Right forelimb (tissue), 1 donor: ENCODE results near the gene GLT1D1.
A peak's percentile ranks its signal among the peaks of the same experiment; 100 is the strongest.
"Not testable (repeated sequence)": the region's sequence is repeated elsewhere in the genome, so short reads cannot be mapped to it uniquely, and the experiment has no call there.

ENCODE experiments used
- DNase-seq: peaks from one replicate; pipeline ENCODE4 v3.0.0-alpha.2; 2018

The GLT1D1 gene

DNA sequence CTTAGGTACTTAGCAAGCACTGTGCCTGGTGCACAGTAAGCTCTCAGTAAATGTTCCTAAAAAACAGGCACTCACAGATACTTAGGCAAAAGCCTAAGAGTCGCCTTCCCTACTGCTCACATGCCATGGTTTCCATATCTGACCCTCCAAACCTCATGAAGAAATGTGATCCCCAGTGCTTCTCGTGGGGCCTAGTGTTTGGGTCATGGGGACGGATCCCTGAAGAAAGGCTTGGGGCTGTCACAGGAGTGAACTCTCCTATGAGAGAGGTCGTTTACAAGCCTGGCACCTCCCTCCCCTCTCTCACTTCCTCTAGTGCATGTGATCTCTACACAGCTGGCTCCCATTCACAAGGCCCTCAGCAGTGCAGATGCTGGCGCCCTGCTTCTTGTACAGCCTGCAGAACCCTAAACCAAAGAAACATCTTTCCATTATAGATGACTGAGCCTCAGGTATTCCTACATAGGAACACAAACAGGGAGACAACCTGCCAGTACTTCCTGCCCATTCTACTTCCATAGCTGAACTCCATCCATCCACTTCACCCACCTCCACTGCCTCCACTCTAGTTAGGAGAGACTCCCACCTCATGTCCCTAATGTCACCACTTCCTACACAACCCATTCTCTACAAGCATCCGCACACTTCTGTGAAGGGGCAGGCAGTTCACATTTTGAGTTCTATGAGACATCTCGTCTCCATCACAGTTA, 32.4 kb upstream of the GLT1D1 start:
- no peak for DNase-seq

DNA sequence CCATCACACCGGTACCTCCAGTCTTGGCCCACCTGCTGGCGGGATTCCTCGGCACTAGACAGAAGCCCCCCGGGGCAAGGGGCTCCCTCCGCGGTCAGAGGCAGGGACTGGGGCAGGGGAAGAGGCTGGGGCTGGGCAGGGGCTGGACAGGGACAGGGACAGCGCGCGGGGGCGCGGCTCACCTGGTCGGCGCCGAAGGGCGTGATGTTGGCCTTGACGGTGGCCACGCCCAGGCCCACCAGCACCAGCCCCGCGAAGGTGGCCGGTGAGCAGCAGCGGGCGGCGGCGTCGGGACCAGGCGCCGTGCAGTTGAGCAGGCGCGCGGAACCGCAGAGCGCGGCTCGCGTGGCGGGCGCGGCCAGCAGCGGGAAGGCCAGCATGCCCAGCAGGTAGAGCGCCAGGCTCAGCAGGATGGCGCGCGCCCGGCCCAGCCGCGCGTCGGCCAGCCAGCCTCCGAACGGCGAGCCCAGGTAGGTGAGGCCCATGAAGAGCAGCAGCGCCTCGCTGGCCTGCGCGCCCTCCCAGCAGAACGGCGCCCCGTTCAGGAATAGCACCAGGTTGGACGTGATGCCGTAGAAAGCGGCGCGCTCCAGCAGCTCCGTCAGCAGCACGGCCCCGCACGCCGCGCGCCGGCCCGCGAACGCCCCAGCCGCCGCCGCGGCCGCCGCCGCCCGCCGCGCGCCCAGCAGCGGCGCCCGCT, 29.9 kb upstream of the GLT1D1 start:
- peak; percentile 56 for DNase-seq

DNA sequence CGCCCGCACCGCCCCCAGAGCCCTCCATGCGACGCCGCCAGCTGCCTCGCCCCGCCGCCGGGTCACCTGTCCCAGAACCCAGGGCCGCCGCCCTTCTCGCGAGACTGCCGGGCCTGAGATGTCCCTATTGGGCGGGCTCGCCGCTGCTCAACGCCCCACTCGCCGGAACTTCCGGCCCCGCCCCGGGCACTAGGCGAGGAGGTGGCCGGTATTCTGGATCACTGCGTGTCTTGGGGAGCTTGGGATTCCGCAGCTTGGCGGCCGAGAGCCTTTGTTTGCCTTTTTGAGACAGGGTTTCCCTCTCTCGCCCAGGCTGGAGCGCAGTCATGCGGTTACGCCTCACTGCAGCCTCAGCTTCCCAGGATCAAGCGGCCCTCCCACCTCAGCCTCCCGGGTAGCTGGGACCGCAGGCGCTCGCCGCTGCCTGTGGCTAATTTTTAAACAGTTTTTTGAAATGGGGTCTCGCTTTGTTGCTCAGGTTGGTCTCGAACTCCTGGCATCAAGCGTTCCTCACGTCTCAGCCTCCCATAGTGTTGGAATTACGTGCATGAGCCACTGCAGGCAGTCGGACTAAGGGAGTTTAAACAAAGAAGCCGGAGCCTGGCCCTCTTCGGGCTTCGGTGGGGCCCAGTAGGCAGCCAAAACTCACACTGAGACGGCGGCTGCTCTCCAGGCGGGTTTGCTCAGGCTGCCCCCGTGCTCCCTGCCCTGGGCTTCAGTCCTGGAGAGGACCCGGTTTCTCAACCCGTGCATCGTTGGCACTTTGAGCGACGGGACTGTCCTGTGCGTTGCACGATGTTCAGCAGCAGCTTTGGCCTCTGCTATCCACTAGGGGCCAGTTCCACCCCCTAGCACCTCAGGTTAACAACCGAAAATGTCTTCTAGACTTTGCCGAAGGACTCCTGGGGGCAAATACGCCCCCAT, 29.1 kb upstream of the GLT1D1 start, which contains the start of gene SLC15A4:
SLC15A4 (minus strand) TSS at position 43 of the 924 bp plus-strand sequence; CDS start at position 28, 15 bp downstream.
- DNase-seq: peak; percentile 95

- no peak for DNase-seq
These were observed 27.4 kb upstream of the GLT1D1 start for GRCh38 chr12:128825835-128826234.

DNA sequence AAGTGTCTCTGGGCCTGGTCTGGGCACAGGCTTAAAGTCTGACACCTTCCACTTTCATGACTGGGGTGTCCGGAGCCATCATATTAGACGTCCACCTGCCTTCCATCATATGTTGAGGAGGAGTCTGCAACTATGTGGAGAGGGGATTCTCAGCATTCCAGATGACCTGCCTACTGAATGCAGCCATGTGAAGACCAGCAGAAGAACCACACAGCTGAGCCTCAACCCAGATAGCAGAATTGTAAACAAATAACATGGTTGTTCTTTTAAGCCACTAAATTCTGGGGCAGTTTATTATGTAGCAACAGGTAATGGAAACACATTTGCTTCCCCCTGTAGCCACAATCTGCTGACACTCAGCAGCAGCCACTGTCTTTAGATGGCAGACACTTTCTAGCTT, 25.6 kb upstream of the GLT1D1 start:
- no peak for DNase-seq

- DNase-seq: no peak
These were observed 23.3 kb upstream of the GLT1D1 start for GRCh38 chr12:128829861-128830504.

- no peak for DNase-seq
These were observed 22.8 kb upstream of the GLT1D1 start for GRCh38 chr12:128830505-128830893.

GRCh38 chr12:128833418-128833817, 19.9 kb upstream of the GLT1D1 start:
- no peak for DNase-seq

GRCh38 chr12:128839885-128840284, 13.4 kb upstream of the GLT1D1 start:
- DNase-seq: not testable (repeated sequence)

DNA sequence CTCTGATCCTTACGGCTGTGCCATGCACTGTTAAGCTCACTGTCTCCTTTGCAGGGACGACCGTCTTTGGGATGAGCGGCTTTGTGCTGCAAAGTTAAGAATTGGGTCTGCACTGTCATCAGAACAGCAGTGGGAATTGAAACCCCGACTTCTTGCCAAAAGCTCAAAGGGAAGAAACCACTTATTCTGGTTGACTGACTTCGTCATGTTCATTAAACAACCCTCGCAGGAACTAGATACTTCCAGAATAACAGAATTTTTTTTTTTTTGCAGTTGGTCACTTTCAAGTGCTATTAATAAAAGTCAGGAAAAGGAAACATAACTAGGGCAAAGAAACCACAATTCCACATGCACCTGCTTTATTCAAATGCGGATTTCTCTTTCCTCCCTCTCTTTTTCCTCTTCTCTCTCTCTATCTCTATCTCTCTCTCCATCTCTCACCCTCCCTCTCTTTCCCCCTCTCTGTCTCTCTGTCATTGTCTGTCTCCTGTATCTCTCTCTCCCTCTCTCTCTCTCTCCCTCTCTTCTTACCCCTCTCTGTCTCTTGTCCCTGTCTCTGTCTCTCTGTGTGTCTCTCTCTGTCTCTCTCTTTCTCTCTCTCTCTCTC, 12.3 kb upstream of the GLT1D1 start:
- no peak for DNase-seq

GRCh38 chr12:128842579-128842978, 10.7 kb upstream of the GLT1D1 start:
- DNase-seq: no peak

- no peak for DNase-seq
These were observed 9.7 kb upstream of the GLT1D1 start for GRCh38 chr12:128843538-128843937.

GRCh38 chr12:128844031-128844635, 9.1 kb upstream of the GLT1D1 start:
- DNase-seq: no peak

DNA sequence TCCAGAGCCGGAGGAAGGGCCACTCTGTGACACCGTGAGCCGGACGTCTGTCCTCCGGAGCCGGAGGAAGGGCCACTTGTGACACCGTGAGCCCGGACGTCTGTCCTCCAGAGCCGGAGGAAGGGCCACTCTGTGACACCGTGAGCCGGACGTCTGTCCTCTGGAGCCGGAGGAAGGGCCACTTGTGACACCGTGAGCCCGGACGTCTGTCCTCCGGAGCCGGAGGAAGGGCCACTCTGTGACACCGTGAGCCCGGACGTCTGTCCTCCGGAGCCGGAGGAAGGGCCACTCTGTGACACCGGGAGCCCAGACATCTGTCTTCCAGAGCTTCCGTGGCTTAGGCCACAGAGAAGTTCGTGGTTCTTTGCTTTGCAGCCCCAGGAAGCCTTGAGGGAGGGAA, 6.6 kb upstream of the GLT1D1 start:
- not testable (repeated sequence) for DNase-seq

DNA sequence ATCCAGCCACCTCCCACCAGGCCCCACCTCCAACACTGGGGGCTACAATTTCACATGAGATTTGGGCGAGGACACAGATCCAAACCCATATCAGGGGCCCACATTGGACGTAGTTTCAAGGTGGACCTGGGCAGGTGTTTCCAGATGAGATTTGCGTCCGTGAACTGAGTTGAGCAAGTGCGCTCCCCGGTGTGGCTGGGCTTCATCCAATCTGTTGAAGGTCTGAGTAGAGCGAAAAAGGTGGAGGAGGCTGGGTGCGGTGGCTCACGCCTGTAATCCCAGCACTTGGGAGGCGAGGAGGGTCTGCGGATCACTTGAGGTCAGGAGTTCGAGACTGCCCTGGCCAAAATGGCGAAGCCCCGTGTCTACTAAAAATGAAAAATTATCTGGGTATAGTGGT, 4.9 kb upstream of the GLT1D1 start:
- no peak for DNase-seq

DNA sequence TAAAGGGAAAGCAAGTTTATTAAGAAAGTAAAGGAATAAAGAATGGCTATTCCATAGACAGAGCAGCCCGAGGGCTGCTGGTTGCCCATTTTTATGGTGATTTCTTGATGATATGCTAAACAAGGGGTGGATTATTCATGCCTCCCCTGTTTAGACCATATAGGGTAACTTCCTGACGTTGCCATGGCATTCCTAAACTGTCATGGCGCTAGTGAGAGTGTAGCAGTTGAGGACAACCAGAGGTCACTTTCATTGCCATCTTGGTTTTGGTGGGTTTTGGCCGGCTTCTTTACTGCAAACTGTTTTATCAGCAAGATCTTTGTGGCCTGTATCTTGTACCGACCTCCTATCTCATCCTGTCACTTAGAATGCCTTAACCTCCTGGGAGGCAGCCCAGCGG, 3.5 kb upstream of the GLT1D1 start:
- DNase-seq: not testable (repeated sequence)

DNA sequence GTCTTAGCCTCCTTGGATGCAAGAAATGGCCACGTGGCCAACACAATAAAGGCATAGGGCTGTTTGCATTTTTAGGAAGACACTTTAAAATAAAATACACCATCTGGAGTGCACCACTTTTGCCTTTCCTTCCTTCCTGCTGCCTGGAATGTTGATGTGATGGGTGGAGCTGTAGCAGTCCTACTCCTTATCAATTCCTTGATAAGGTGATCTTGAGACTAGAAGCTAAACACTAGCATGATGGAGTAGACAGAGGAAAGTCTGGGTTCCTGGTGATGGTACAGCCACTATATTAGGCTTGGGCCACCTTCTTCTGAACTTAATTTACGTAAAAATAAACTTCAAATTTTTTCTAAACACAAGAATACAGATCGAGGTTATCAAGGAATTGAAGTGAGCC, 2.9 kb upstream of the GLT1D1 start:
- DNase-seq: no peak

- DNase-seq: not testable (repeated sequence)
These were observed 1.8 kb upstream of the GLT1D1 start for GRCh38 chr12:128851429-128851828.

GRCh38 chr12:128852026-128852698, 1.1 kb upstream of the GLT1D1 start:
- DNase-seq: no peak

GRCh38 chr12:128853600-128854197, 421 bp downstream of the GLT1D1 start:
- DNase-seq: peak; percentile 49
